K562 (cell line): Measurements from ENCODE around the gene PCP4L1. TPM values are rescaled to one million over a fixed set of nuclear protein-coding genes. Genes with fewer than 3 reads are reported as not detected.

Experiments
- BCL6 ChIP-seq: fragments of 250-450 bp; sonication (Bioruptor Pico); IDR thresholded peaks from 2 replicates; pipeline ENCODE4 v1.4.0; 2020
- CHCHD3 ChIP-seq: fragments of 250-450 bp; sonication (Bioruptor Pico); IDR thresholded peaks from 2 replicates; pipeline ENCODE4 v2.1.2; 2022; ENCODE audit warnings: mild to moderate bottlenecking
- FOS ChIP-seq: IDR thresholded peaks from 3 replicates; pipeline ENCODE4 v1.6.1; 2011; ENCODE audit not compliant: insufficient read length; ENCODE audit errors: extremely low read depth
- KAT2B ChIP-seq: IDR thresholded peaks from one replicate; pipeline ENCODE4 v1.6.1; 2012; ENCODE audit warnings: low read depth, mild to moderate bottlenecking, control low read depth, inconsistent platforms, low read length, moderate library complexity
- KAT8 ChIP-seq: fragments of 450-650 bp; IDR thresholded peaks from 2 replicates; pipeline ENCODE4 v1.6.1; 2016; ENCODE audit warnings: low read depth, mild to moderate bottlenecking
- RBM14 ChIP-seq: fragments of 200-400 bp; formaldehyde crosslinking; IDR thresholded peaks from 2 replicates; pipeline ENCODE4 v1.6.1; 2018; ENCODE audit warnings: low read depth, mild to moderate bottlenecking, low read length, moderate library complexity, borderline replicate concordance; ENCODE audit not compliant: insufficient read depth
- SIX5 ChIP-seq, 2 experiments: IDR thresholded peaks; 2 replicates each; pipeline ENCODE4 v1.6.1; 2011; ENCODE audit warnings: low read length in 2 of 2, borderline replicate concordance in 1 of 2, low read depth in 1 of 2, mild to moderate bottlenecking in 1 of 2, moderate library complexity in 1 of 2; ENCODE audit not compliant: insufficient read depth in 1 of 2
- SMAD2 ChIP-seq: fragments of 150-350 bp; IDR thresholded peaks from 2 replicates; pipeline ENCODE4 v1.6.1; 2014; ENCODE audit warnings: low read depth, mild to moderate bottlenecking, low read length
- SPI1 ChIP-seq: IDR thresholded peaks from 2 replicates; pipeline ENCODE4 v1.6.1; 2011; ENCODE audit warnings: low read depth, low read length, control low read depth, borderline replicate concordance
- SUPT5H ChIP-seq: fragments of 450-650 bp; IDR thresholded peaks from 2 replicates; pipeline ENCODE4 v1.6.1; 2016
- ZBTB7A ChIP-seq: IDR thresholded peaks from 2 replicates; pipeline ENCODE4 v1.6.1; 2011; ENCODE audit warnings: low read depth, mild to moderate bottlenecking, low read length, moderate library complexity, borderline replicate concordance; ENCODE audit not compliant: control insufficient read depth
- ZC3H11A ChIP-seq: IDR thresholded peaks from 2 replicates; pipeline ENCODE4 v1.6.1; 2012; ENCODE audit warnings: low read depth, low read length, improper control_type of control experiment
- ZC3H8 ChIP-seq: fragments of 450-650 bp; IDR thresholded peaks from 2 replicates; pipeline ENCODE4 v1.6.1; 2017
- ZNF24 ChIP-seq: fragments of 450-650 bp; IDR thresholded peaks from 2 replicates; pipeline ENCODE4 v1.6.1; 2016
- ZNF695 ChIP-seq: fragments of 450-650 bp; formaldehyde crosslinking; IDR thresholded peaks from 2 replicates; pipeline ENCODE4 v1.4.0; 2020; ENCODE audit warnings: mild to moderate bottlenecking, moderate library complexity
- ZNF766 ChIP-seq: fragments of 200-800 bp; sonication (Bioruptor generic); conservative IDR thresholded peaks from 2 replicates; pipeline ENCODE4 v1.6.1; 2016; ENCODE audit warnings: missing genetic modification characterization, missing compliant biosample characterization
- polyA plus RNA-seq, 8 experiments: library from polyadenylated mRNA; depleted of rRNA in 4 of 8; stranded (reverse) in 5 of 8; unstranded in 3 of 8; fragments of >200 nt; fragmentation: Nextera tagmentation in 2 of 8; fragmentation: Illumina TruSeq in 1 of 8; extraction: Ambion mirVana in 2 of 8; extraction: Trizol in 1 of 8; gene quantifications; 2 replicates each; pipeline versions ENCODE4 v1.2.1 to v1.2.3, GENCODE V29; 2011 to 2014; ENCODE audit warnings: inconsistent platforms in 1 of 8, missing spikeins in 1 of 8
- total RNA-seq, 7 experiments: library from RNA; depleted of rRNA in 6 of 7; stranded (reverse); fragments of >200 nt in 6 of 7; fragmentation: Illumina TruSeq in 2 of 7; extraction: Trizol in 2 of 7; gene quantifications; 2 replicates each; pipeline versions ENCODE4 v1.2.1 to v1.2.3, GENCODE V29; 2011 to 2021; ENCODE audit warnings: low replicate concordance in 1 of 7
- TF ChIP-seq, protein P1 (sequence below): fragments of 200-800 bp; sonication (Bioruptor generic); IDR thresholded peaks from 2 replicates; pipeline ENCODE4 v1.6.1; 2017; ENCODE audit warnings: missing genetic modification characterization, missing compliant biosample characterization
- TF ChIP-seq, protein P2 (sequence below): sonication (generic); formaldehyde crosslinking; IDR thresholded peaks from 2 replicates; pipeline ENCODE4 v1.8.1; 2022; ENCODE audit warnings: missing genetic modification reagents

PCP4L1 gene
- total and polyA plus RNA-seq, 9 of the 15 experiments (the other 6 are each of a cell fraction or from before 2014, with no cell fraction given): not detected

DNA sequence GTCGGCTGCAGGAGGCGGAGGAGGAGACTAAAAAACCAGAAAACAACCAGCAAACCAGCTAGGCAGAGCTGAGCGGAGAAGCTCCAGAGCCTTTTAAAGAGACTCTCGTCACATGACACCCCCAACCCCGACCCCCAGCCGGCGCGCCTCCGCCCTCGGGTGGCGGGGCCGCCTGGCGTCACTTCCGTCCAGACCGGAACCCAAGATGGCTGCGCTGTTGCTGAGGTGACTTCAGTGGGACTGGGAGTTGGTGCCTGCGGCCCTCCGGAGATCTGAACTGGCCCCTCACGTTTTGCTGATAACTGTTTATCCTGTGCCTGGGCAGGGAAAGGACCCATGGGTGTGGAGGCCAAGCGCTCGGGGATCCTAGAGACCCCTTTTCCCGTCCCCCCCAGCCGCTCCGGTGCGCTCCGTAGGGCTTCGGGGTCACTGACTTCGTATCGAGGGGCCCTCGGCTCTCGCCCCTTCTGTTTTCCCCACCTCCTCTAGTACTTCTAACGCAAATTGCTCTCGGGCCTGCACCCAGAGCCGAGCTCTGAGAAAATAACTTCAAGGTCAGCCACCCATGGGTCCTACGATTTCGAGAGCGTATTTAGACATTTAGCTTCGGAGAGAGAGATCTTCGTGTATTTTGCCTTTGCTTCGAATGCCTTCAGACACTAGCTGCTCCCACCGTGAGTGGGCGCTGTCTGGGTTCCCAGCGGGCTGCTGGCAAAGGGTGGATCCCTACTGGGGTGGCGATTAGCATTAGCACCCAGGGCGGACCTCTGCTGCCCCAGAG lies 55.8 kb downstream of the PCP4L1 start, which contains the start of gene SDHC (continued):
- TF ChIP-seq ZC3H8 (no peak), ZNF766 (CRISPR knock-in tag) (peak; percentile 57; the same call in 1 of the 2 replicates), SMAD2 (no peak), ZNF695 (no peak), SIX5 (IDR thresholded peaks at IDR 0.05; ENCODE audit: borderline replicate concordance in 1 of 2, insufficient read depth in 1 of 2, low read depth in 1 of 2, low read length in 2 of 2) (no peak), FOS (no peak), CHCHD3 (no peak), KAT8 (no peak), SUPT5H (peak; percentile 96), RBM14 (no peak), ZBTB7A (peak; percentile 90), BCL6 (CRISPR knock-in tag) (no peak), KAT2B (no peak), SPI1 (peak; percentile 69), ZC3H11A (no peak), ZNF24 (peak; percentile 29)
- TF ChIP-seq, protein P1, sequence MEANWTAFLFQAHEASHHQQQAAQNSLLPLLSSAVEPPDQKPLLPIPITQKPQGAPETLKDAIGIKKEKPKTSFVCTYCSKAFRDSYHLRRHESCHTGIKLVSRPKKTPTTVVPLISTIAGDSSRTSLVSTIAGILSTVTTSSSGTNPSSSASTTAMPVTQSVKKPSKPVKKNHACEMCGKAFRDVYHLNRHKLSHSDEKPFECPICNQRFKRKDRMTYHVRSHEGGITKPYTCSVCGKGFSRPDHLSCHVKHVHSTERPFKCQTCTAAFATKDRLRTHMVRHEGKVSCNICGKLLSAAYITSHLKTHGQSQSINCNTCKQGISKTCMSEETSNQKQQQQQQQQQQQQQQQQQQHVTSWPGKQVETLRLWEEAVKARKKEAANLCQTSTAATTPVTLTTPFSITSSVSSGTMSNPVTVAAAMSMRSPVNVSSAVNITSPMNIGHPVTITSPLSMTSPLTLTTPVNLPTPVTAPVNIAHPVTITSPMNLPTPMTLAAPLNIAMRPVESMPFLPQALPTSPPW (CRISPR knock-in tag): peak; percentile 93
- TF ChIP-seq, protein P2, sequence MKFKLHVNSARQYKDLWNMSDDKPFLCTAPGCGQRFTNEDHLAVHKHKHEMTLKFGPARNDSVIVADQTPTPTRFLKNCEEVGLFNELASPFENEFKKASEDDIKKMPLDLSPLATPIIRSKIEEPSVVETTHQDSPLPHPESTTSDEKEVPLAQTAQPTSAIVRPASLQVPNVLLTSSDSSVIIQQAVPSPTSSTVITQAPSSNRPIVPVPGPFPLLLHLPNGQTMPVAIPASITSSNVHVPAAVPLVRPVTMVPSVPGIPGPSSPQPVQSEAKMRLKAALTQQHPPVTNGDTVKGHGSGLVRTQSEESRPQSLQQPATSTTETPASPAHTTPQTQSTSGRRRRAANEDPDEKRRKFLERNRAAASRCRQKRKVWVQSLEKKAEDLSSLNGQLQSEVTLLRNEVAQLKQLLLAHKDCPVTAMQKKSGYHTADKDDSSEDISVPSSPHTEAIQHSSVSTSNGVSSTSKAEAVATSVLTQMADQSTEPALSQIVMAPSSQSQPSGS (CRISPR knock-in tag): no peak
